ENCODE data around the gene CFAP61.

Gene CFAP61

GRCh38 chr20:20051767-20052073 lies 612 bp upstream of the CFAP61 start:
- no peaks in the 10 kb centered on the region for H3K36me3 ChIP-seq (ENCODE audit: insufficient read depth)
- TF ChIP-seq, protein P1, sequence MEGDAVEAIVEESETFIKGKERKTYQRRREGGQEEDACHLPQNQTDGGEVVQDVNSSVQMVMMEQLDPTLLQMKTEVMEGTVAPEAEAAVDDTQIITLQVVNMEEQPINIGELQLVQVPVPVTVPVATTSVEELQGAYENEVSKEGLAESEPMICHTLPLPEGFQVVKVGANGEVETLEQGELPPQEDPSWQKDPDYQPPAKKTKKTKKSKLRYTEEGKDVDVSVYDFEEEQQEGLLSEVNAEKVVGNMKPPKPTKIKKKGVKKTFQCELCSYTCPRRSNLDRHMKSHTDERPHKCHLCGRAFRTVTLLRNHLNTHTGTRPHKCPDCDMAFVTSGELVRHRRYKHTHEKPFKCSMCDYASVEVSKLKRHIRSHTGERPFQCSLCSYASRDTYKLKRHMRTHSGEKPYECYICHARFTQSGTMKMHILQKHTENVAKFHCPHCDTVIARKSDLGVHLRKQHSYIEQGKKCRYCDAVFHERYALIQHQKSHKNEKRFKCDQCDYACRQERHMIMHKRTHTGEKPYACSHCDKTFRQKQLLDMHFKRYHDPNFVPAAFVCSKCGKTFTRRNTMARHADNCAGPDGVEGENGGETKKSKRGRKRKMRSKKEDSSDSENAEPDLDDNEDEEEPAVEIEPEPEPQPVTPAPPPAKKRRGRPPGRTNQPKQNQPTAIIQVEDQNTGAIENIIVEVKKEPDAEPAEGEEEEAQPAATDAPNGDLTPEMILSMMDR (conservative IDR thresholded peaks at IDR 0.05; ENCODE audit: low read depth, low read length), result no peak
- no peaks in the 10 kb centered on the region for H4K20me1 ChIP-seq (ENCODE audit: insufficient read depth)
- peaks cover 17% of the 10 kb centered on the region for H3K4me1 ChIP-seq (ENCODE audit: low read depth, poor library complexity, severe bottlenecking)
- H3K27me3 ChIP-seq (ENCODE audit: insufficient read depth, low read depth), result no peaks in the 10 kb centered on the region
- H3K79me2 ChIP-seq (ENCODE audit: insufficient read depth, low read depth), result peaks cover 15% of the 10 kb centered on the region
- H3K27ac ChIP-seq, result peak overlapping the region; percentile 62
- H3K4me3 ChIP-seq (IDR thresholded peaks at IDR 0.05; ENCODE audit: insufficient read depth, low read depth, low read length), result peak overlapping the region; percentile 32
- H2AFZ ChIP-seq (ENCODE audit: low read depth), result peak overlapping the region; percentile 47; the same call in 1 of the 2 replicates
- peak overlapping the region; percentile 61; the same call in 1 of the 2 replicates for H3K9ac ChIP-seq
- peak overlapping the region; percentile 61 for H3K4me2 ChIP-seq

GRCh38 chr20:20060234-20060998 lies 8.1 kb downstream of the CFAP61 start:
- Histone ChIP-seq H4K20me1 (ENCODE audit: insufficient read depth) (no peaks in the 10 kb centered on the region), H3K9ac (no peak overlapping the region), H3K4me2 (no peak overlapping the region), H3K4me1 (ENCODE audit: low read depth, poor library complexity, severe bottlenecking) (no peaks in the 10 kb centered on the region), H2AFZ (ENCODE audit: low read depth) (no peak overlapping the region), H3K79me2 (ENCODE audit: insufficient read depth, low read depth) (no peaks in the 10 kb centered on the region), H3K27ac (no peak overlapping the region), H3K36me3 (ENCODE audit: insufficient read depth) (no peaks in the 10 kb centered on the region), H3K27me3 (ENCODE audit: insufficient read depth, low read depth) (no peaks in the 10 kb centered on the region), H3K4me3 (IDR thresholded peaks at IDR 0.05; ENCODE audit: insufficient read depth, low read depth, low read length) (no peak overlapping the region)
- TF ChIP-seq, protein P1 (conservative IDR thresholded peaks at IDR 0.05; ENCODE audit: low read depth, low read length), result no peak

- TF ChIP-seq, protein P1 (conservative IDR thresholded peaks at IDR 0.05; ENCODE audit: low read depth, low read length), result no peak
- Histone ChIP-seq H3K9ac (no peak overlapping the region), H3K27me3 (ENCODE audit: insufficient read depth, low read depth) (no peaks in the 10 kb centered on the region), H3K4me3 (IDR thresholded peaks at IDR 0.05; ENCODE audit: insufficient read depth, low read depth, low read length) (no peak overlapping the region), H3K27ac (no peak overlapping the region), H3K79me2 (ENCODE audit: insufficient read depth, low read depth) (no peaks in the 10 kb centered on the region), H3K36me3 (ENCODE audit: insufficient read depth) (no peaks in the 10 kb centered on the region), H3K4me2 (no peak overlapping the region), H3K4me1 (ENCODE audit: low read depth, poor library complexity, severe bottlenecking) (no peaks in the 10 kb centered on the region), H2AFZ (ENCODE audit: low read depth) (no peak overlapping the region), H4K20me1 (ENCODE audit: insufficient read depth) (no peaks in the 10 kb centered on the region)
Measured at GRCh38 chr20:20063941-20064702, 11.8 kb downstream of the CFAP61 start.

GRCh38 chr20:20065361-20065760 lies 13.0 kb downstream of the CFAP61 start:
- no peaks in the 10 kb centered on the region for H3K36me3 ChIP-seq (ENCODE audit: insufficient read depth)

More at GRCh38 chr20:20065361-20065760, 13.0 kb downstream of the CFAP61 start:
- H3K27ac ChIP-seq, result no peak overlapping the region
- H4K20me1 ChIP-seq (ENCODE audit: insufficient read depth), result no peaks in the 10 kb centered on the region
- TF ChIP-seq, protein P1 (conservative IDR thresholded peaks at IDR 0.05; ENCODE audit: low read depth, low read length), result no peak
- H3K27me3 ChIP-seq (ENCODE audit: insufficient read depth, low read depth), result no peaks in the 10 kb centered on the region
- H3K9ac ChIP-seq, result no peak overlapping the region
- no peak overlapping the region for H3K4me3 ChIP-seq (IDR thresholded peaks at IDR 0.05; ENCODE audit: insufficient read depth, low read depth, low read length)
- no peaks in the 10 kb centered on the region for H3K4me1 ChIP-seq (ENCODE audit: low read depth, poor library complexity, severe bottlenecking)
- no peaks in the 10 kb centered on the region for H3K79me2 ChIP-seq (ENCODE audit: insufficient read depth, low read depth)
- no peak overlapping the region for H3K4me2 ChIP-seq
- H2AFZ ChIP-seq (ENCODE audit: low read depth), result no peak overlapping the region

Data from KMS-11 (cell line).